NCI-H2171 (cell line): ENCODE measurements around the gene GALNT18.

ENCODE experiments used
- DNase-seq: peaks from one replicate; lab custom pipeline; 2025; lab: John Stamatoyannopoulos, UW

The GALNT18 gene

DNA sequence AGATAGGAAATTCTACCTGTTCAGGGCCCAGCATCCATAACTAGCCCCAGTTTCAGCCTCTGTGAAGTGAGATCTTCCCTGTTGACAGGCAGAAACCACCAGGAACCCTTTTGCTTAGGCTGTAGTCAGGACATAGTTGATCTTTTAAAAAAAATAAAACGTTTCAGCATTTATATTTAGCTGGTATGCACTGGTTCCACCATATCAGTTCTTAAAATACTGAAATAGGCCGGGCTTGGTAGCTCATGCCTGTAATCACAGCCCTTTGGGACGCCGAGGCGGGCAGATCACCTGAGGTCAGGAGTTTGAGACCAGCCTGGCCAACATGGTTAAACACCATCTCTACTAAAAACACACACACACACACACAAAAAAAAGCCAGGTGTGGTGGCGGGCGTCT lies 35.3 kb downstream of the GALNT18 start:
- no peak for DNase-seq

DNA sequence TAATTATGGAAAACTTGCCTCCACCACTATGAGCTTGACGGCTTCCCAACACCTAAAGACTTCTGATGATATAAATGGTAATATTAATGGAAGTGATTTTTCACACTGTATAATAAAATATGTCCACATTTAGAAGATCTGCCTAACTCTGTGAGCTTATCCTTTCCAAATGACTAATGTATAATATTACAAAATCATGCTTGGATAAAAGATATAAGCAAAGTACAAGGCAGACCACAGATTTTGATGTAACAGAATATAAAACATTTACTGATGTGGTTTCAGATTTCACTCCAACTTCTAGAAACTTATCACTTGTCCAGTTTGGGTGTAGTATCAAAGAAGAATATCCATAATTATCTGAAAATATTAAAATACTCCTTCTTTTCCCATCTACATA lies 36.9 kb downstream of the GALNT18 start:
- DNase-seq = no peak

DNA sequence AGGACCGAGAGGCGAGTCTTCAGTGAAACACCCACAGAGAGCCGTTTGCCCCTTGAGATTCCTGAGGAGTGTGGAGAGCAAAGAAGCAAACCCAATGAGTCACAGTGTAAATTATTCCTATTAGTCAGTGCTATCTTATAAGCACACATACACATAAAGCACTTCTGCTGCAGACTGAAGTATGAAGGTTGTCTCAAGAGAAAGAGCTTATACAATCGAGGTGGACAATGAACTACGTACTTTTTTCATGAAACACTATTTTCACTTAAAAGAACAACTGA lies 37.3 kb downstream of the GALNT18 start:
- DNase-seq = no peak

DNA sequence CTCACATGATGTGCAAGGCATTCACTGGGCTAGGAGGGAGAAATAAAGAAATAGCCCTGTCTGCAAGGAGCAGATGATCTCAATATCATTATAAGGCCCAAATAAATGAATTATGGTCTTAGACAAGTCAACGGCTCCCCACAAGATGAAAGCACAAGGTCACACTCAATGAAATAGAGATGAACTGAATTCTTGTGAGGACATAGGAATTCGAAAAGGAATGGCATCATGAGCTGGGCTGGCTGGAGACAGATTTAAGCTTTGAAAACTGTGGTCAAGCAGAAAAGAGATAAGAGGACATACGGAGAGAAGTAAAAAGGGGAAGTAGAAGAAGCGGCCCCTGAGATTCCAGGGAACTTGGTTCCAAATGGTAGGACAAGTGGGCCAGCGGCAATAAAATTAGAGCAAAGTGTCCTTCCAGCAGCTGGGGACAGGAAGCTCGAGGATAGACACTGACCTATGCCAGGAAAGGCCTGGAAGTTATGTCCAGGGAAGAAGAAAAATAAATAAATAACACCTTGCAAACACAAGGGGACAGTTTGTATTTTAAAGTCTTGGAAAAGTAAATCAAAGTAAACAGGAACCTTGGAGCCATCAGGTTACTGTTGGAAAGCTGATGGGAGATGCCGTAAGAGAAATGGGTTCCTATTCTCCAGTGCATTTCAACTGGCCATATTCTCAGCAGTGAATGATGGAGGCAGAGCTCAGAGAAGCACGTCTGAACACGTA lies 37.8 kb downstream of the GALNT18 start:
- no peak for DNase-seq

DNA sequence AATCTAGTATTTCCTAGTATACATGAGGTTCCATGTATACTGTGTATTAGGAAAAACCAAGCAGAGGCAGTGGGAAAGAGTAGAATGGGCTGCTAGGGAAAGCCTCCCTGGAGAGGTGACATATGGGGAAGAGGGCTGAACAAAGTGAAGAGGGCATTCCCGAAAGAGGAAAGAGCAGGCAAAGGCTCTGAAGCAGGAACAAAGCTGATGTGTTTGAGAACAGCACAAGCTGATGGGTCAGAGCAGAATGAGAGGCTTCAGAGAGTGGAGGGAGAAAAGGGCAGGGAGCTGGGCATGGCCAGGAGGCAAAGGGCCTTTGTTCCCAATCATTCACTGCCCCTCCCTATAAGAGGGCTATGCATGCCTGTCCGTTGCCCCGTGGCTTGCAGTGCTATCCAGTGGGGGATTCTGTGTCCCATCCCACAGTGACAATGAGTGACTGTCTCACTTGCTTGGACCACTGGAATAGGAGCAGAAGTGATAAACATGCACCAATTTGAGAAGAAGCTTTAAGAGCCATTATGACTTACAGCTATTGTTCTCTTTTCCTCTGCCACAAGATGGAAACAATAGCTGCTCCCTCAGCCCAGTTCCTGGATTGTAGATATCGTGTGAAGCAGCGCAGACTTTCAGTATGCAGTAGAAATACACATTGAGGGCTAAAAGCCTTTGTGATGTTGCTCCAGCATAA lies 39.6 kb downstream of the GALNT18 start:
- DNase-seq = no peak

DNA sequence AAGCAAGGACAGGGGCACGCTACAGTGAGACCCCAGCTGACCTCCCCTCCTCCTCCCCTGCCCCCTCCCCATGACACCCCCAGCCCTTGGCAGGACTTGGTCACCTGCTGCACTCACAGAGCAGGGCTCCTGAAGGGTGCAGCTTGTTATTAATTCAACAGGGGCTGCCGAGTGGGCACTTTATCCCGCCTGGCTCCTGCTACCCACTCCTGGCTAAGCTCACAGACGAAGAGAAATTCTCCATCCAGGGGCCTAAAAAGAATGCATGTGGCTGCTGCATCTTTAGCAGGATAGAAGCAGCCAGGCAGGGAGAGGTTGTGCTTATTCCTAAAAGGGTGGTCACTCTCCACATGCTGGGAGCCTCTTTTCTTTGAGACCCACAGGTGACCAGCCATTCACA lies 40.3 kb downstream of the GALNT18 start:
- no peak for DNase-seq

DNA sequence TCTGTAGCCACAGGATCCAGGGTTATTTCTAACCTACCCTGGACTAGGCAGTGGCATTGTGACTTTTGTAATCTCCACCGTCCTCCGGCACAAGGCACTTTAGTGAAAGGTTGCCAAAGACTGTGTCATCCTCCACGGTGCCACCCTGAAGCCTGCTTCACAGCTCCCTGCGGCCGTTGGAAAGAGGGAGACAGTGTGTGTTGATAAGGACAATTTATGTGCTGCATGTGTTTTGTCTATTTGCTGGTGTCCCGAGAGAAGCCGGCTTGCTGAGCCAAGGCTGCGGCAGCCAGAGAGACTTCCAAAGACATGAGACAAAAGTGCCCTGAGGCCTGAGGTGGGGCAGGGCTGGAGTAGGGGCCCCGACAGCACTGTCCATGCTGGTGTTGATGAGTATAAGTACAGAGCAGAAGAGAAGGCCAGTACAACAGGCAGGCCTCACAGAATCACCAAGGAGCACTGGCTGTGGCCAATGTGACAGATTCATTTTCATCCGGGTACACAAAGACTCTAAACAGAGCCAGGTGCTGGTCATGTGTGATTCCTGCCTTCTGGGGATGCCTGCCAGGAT lies 40.9 kb downstream of the GALNT18 start:
- DNase-seq = no peak

DNA sequence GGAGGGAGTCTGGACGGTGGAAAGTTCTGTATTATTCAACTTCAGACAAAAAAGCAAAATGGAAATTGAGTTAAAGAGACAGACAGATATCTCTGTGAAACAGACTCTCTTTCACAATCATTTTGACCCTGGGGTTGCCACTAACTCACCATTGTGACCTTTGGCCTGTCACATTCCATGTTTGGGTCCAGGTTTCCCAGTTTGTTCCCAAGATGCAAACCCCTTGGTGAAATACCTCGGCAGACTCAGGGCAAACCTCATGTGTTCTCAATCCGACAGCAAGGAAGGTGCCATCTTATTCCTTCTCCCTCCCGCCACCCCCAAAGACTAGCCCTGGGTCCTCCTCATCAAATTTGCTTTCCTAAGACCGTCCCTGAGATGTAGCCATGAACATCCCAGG lies 41.8 kb downstream of the GALNT18 start:
- no peak for DNase-seq

DNA sequence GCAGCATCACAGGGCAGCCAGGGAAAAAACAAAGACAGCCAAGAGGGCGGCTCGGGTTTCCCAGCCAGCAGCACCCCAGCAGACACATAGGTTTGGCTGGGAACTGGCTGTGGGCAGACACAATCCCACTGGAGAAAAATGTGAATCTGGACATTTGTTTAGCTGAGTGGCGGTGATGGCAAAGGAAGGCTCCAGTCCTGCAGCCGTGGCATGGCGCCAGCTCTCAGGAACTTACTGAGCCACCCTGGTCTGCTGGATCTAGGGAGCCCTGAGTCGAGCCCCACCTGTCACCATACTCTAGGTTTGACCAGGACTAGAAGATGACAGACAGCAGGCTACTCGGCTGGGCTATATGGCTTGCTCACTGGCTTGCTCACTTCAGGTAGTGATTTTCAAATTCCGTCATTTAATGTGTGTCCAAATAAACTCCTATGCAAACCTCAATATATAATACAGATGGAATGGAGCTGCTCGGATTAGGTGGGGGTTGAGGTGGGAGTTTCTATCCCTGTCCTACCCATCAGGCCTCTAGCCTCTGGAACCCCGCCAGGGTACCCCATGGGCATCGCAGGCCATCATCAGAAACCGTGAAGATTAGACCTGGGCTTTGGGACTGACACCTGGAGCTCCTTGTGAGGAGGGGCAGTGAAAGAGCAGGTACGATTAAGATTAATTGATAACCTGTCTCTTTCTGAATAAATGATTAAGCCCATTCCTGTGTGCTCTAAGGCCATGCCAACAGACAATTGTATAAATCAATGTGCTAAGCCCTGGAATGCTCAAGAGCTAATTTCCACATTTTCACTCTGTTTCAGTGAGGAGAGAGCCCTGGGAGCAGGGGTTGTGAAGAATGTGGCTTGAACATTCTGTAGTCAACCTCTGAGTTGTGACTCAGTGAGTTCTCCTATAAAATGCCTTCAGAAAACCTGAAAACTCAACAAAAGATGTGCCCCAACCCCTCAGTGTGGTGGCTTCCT lies 42.5 kb downstream of the GALNT18 start:
- DNase-seq = no peak

DNA sequence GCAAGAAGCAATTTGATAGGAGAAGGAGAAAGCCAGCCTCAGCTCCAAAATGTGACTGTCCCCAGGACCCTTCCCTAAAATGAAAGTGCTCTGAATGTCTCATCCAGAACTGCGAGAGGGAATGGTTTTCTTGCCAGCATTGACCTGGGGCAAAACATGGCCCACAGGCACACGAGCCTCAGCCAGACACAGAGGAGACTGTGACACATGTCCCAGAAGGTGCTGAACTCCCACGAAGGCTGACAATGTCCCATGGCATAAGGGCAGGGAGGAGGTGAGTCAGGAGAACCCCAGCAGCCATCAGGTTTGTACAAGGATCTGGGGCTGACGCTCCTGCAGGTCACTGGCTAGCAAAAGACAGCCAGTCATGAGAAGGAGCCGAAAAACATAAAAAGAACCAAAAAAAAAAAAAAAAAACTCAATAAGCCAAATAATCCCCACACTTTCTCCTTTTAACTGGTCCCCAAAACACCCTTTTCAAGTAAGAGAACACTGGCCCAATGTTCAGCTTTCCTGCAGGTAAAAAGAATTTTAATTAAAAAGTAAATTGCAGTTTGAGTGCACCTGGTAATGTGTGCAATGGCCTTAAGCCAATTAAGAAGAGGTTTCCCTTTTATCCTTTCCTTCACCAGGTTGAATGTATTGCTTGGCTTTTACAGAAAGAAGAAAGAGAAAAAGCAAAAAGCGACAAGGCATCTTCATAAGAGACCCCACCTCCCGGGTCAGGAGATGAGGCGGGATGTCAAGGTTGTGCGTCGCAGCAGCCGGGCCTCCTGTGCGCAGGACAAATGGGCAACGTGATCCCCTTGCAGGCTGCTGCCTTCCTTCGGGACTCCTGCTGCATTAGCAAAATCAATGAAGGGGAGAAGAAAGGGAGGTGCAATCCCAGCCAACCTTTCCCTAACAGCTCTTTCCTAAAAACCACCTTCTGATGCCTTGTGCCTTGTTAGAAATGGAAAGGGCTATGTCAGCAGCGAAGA lies 43.6 kb downstream of the GALNT18 start:
- DNase-seq = no peak

DNA sequence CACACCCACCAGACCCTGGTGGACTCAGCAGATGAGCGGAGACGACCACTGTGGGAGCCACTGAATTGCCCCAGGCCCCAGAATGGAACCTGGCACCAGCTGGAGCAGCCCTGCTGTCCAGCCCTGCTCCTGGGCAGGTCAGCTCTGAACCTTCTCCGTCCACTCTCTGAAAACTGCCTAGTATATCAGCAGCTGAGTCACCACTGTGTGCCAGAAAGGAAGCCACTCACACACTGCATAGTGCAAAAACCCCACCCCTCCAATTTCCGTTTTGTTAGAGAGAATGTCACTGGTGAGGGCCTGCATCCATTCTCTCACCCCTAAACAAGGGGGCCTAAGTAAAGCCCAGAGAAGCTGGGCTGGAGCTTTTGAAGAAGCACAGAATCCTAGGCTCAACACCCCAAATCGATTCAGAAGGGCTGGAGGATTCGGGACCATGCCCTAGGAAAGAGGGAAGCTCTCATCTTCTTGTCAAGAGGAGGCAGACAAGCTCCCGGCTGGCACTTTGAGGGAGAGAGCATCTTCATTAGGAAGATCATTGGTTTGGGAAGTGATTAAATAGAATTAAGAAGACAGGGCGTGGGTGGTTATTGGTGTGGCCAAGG lies 44.5 kb downstream of the GALNT18 start:
- no peak for DNase-seq

DNA sequence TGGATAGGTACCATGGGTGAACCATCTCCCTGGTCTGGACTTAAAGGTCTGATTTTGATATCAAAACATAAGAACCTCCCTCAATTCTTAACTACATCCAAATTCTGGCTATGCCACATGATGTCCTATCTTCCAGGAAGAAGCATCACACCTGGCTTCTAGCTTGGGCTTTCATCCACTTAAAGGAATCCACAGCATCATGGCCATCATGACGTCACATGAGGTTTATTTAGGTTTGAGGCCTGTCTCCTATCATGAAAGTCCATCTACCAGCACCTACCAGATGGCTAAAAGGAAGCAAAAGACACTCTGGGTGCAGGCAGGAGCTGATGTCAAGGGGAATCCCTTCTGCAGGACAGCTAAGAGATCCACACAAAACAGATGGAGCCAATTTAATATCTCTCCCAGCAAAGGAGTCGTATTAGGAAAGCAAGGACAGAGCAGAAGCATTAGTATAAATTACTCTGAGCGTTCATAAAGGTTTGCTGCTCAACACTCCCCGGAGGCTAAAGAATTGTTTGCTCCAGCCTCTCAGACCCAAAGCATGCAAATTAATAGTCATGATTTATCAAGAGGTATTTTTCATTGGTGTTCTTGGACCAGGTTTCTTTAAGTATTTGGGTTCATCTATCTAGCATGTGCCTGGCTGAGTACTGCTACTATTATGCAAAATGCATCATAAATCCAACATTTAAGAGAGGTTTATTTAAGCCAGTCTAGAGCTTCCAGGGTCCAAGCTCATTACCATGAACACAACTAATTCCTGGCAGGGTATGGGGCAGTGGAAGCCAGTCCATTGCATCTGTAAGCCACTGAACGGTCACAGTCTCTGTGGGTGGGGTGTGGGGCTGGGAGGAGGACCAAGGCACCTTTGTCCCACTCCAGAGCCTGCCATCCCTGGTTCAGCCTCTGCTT lies 47.2 kb downstream of the GALNT18 start:
- DNase-seq = no peak

DNA sequence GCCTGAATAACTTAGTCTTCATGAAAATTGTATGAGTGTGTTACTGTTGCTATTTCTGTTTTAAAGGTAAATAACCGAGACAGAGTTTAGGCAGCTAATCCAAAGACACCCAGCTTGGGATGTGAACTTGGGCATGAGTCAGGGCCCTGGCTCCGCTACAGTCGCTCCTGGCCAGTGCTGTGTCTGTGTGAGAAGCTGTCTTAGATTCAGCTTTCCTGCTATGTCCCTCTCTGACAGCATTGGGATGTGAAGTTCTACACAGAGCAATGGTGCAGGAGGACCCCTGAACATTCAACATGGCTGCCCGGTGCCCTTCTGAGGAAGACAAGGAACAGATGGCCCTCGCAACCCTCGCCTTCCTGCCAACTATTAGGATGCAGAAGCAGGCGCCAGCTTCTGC lies 49.4 kb downstream of the GALNT18 start:
- DNase-seq = no peak

DNA sequence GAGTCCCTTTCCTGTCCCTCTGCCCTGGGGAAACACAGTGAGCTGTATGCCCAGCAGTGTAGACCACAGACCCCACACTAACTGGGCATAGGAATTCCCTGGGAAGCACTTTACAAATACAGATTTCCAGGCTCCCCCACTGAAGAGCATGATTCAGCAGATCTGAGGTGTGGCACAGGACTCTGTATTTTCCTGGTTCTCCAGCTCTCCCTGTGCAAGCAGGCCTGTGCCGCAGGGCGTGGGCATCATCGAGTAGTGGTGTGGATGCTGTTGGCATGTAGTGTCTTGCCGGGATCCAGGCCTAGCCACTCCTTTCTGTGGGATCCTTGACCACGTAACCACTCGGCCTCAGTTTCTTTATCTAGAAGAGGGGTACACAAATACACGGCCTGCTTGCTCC lies 49.9 kb downstream of the GALNT18 start:
- DNase-seq = no peak

DNA sequence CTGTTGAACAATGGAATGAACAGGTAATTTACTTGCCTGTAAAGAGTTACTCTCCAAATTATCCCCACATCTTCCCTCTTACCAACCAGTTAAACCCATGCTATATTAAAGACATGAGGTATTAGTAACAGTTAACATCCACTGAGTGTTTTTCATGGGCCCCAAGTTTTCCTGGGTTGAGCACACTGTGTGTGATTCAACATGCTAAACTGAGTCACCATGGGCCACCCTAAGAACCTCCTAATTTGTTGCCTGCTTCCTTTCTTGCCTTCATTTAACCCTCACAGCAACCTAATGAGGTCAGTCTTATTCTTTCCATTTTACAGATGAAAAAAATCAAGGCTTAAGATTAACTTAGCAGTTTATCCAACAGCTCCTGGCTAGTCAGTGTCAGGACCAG lies 51.0 kb downstream of the GALNT18 start:
- DNase-seq = no peak

DNA sequence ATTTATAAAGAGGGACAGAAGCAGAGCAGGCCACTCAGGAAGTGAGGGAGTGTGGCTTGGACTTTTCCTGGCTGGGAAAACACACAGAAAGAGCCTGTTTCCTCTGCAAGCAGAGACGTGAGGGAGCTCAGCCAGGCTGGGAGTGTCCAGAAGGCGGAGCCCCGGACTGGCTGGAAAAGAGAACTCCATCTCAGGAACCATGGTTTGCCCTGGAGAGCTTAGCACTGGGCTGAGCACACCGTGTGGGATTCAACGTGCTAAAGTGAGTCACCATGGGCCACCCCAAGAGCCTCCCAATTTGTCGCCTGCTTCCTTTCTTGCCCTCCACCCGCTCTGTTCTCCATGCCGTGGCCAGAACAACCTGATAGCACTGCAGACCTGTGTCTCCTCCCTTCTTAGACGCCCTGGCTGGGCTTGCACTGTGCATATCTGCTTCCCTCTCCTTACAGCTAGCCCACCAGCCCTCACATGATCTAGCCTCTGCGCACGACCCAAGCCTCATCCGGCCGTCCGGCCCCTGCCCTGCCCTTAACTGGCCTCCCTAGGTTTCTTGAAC lies 51.8 kb downstream of the GALNT18 start:
- DNase-seq = no peak

DNA sequence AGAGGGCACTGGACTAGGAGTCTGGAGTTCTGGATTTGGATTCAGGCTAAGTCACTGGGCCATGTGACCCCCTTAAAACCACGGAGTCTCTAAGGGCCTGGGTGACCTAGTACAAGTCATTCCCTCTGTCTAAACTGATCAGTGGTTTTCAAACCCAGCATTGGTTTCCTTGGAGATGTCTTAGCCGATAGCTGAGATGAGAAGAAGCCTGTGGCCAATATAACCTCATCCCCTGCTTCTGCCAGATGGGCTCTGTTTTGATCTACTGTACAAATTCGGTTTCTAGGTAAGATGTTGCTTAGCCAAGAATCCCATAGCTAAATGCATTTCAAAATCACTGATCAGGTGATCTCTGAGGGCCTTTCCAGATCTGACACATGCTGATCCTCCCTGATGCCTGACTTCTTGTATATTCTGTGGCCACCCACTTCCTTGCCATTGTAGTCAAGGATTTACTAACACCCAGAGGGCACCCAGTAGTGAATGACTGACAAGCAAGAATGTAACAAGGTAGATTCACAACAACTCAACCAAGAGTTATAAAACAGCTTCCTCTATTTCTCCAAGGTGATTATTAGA lies 53.1 kb downstream of the GALNT18 start:
- no peak for DNase-seq

DNA sequence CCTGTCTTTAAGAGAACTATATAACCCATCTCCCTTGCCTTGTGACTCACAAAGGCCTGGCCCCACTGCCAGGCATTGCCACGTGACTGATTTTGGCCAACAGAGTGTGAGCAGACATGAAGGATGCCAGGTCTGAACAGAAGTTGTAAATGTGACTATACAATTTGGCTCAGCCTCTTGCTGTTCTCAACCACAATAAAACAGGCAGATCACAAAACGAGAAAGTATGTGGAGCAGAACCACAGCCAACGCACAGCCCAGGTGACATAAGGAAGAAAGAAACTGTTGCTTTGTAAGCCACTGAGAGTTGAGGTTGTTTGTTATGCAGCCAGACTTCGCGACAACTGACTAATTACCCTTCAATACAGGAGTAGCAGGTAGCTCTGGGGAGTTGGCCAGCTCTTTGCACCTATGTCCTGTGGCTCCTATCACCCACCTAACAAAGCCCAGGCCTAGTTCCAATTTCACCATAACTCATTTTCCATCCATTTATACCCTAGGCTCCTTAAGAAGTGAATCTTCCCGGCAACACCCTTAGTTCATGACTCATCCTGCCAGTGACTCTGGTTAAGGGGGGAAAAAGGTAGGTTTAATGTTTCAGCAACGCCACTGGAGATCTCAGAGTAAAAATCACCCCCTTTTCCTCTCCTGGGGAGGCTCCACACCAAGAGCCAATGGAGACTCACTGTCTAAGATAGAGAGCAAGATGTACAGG lies 53.7 kb downstream of the GALNT18 start:
- DNase-seq = no peak

DNA sequence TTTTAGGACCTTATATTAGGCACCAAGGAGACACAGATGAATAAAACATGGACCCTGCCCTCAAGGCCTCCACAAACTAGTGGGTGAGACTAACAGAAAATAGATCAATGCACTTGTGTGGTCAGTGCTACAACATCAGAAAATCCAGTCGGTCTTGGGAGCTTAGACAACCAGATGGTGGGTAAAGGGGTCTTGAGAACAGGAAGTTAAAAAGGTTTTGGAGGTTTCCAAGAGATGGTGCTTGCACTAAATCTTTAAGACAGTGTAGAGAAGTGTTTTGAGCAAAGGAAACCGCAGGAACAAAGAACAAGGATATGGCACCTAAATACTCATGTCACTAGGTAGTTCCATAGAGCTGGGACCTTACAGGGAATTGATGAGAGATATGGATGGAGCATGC lies 56.2 kb downstream of the GALNT18 start:
- DNase-seq = no peak
